Esophagus muscularis mucosa (tissue), 4 donors: ENCODE measurements around the gene KRTAP4-7. TPM values are rescaled to one million over a fixed set of nuclear protein-coding genes. Genes with fewer than 3 reads are reported as not detected.
"Not testable (repeated sequence)": the region's sequence is repeated elsewhere in the genome, so short reads cannot be mapped to it uniquely, and the experiment has no call there.

Experiments
- DNase-seq: peaks from one replicate; pipeline ENCODE4 v3.0.0-alpha.2; 2017; ENCODE audit errors: extremely low spot score
- H3K27ac ChIP-seq, 4 donors: fragments of 200-600 bp; sonication (generic); replicated peaks in 1 of 4; 1 replicate in 3 of 4; 2 replicates in 1 of 4; pipeline ENCODE4 v1.5.1; 2016 to 2019; ENCODE audit warnings: mild to moderate bottlenecking in 1 of 4
- H3K27me3 ChIP-seq, 4 donors: fragments of 200-600 bp; sonication (generic); one replicate each; pipeline versions ENCODE4 v1.5.1 to v1.6.0; 2016 to 2019
- H3K36me3 ChIP-seq, 4 donors: fragments of 200-600 bp; sonication (generic); one replicate each; pipeline ENCODE4 v1.5.1; 2016 to 2019
- H3K4me1 ChIP-seq, 4 donors: fragments of 200-600 bp; sonication (generic); one replicate each; pipeline ENCODE4 v1.5.1; 2016 to 2019
- H3K4me3 ChIP-seq, 4 donors: fragments of 200-600 bp; sonication (generic); 1 replicate in 2 of 4; 2 replicates in 2 of 4; pipeline ENCODE4 v1.5.1; 2016 to 2019; ENCODE audit warnings: mild to moderate bottlenecking in 4 of 4, moderate library complexity in 1 of 4
- H3K9me3 ChIP-seq, 4 donors: fragments of 200-600 bp; sonication (generic); 1 replicate in 3 of 4; 2 replicates in 1 of 4; pipeline ENCODE4 v1.5.1; 2016 to 2019
- CTCF ChIP-seq, 3 experiments: fragments of 200-600 bp in 2 of 3; fragments of 450-650 bp in 1 of 3; sonication (generic) in 2 of 3; IDR thresholded peaks; one replicate each; pipeline ENCODE4 v1.5.1; 2017 to 2019; ENCODE audit warnings: antibody characterized with exemption in 3 of 3, mild to moderate bottlenecking in 2 of 3, moderate library complexity in 1 of 3
- EP300 ChIP-seq: sonication (generic); formaldehyde crosslinking; IDR thresholded peaks from one replicate; pipeline ENCODE4 v1.6.1; 2017; ENCODE audit warnings: antibody characterized with exemption
- POLR2A ChIP-seq: fragments of 450-650 bp; IDR thresholded peaks from one replicate; pipeline ENCODE4 v1.6.1; 2017; ENCODE audit warnings: antibody characterized with exemption, moderate library complexity, mild to moderate bottlenecking, low read depth
- POLR2AphosphoS5 ChIP-seq, 2 donors: sonication (generic); formaldehyde crosslinking; IDR thresholded peaks; one replicate each; pipeline ENCODE4 v1.6.1; 2017; ENCODE audit warnings: antibody characterized with exemption in 2 of 2
- WGBS: methylation state at CpG from one replicate; pipeline ENCODE4 v1.1.5; 2018; 5-methylcytosine and 5-hydroxymethylcytosine counted together
- intact Hi-C: fragments of 100-400 bp; cut with DNase I; formaldehyde crosslinking; loops from one replicate; pipeline ENCODE4 v1.15.1; 2023
- total RNA-seq, 4 donors: library from RNA; depleted of rRNA; stranded (reverse); fragments of >200 nt; gene quantifications; one replicate each; pipeline versions ENCODE4 v1.1.0 to v1.2.1, GENCODE V29; 2016

KRTAP4-7 gene
- total RNA-seq, 4 donors from 2014 or later, result not detected

- no peak for TF ChIP-seq EP300
- no peak for TF ChIP-seq CTCF (IDR thresholded peaks at IDR 0.05)
- no peak for TF ChIP-seq POLR2AphosphoS5 (IDR thresholded peaks at IDR 0.05)
- no peak for TF ChIP-seq POLR2A
- DNase-seq, result no peak
- Histone ChIP-seq H3K27ac (no peak overlapping the region), H3K9me3 (no peaks in the 10 kb centered on the region), H3K4me3 (no peak overlapping the region), H3K4me1 (no peaks in the 10 kb centered on the region), H3K36me3 (no peaks in the 10 kb centered on the region), H3K27me3 (peaks cover 0 to 24% (median 0%) of the 10 kb centered on the region in 4 donors)
- intact Hi-C loops, result no loop called here
- WGBS, result 66% methylated on average over 5 of the region's 5 CpGs
Measured at GRCh38 chr17:41116297-41116696, 32.3 kb downstream of the KRTAP4-7 start.

DNA sequence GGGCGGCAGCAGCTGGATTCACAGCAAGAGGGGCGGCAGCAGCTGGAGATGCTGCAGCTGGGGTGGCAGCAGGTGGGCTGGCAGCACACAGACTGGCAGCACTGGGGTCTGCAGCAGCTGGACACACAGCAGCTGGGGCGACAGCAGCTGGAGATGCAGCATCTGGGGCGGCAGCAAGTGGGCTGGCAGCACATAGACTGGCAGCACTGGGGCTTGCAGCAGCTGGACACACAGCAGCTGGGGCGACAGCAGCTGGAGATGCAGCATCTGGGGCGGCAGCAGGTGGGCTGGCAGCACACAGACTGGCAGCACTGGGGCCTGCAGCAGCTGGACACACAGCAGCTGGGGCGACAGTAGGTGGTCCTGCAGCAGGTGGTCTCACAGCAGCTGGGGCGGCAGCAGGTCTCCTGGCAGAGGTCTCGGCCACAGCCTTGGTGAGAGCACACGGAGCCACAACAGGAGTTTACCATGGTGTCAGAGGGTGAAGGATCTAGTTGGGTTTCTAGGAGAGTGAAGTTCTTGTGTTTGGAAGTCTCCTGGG is 34.0 kb downstream of the KRTAP4-7 start, which contains the start of gene KRTAP4-11:
TSS of gene KRTAP4-11 (minus strand) at position 528 of the 541 bp plus-strand sequence. CDS start at position 470, 58 bp downstream.
- H3K4me3 ChIP-seq, DNase-seq, H3K9me3 ChIP-seq, H3K4me1 ChIP-seq, H3K27ac ChIP-seq, H3K36me3 ChIP-seq, intact Hi-C loops: not testable (repeated sequence)
- peaks cover 0 to 24% (median 0%) of the 10 kb centered on the region in 4 donors for H3K27me3 ChIP-seq
- WGBS, result 68% methylated on average over 5 of the region's 10 CpGs

- H3K27ac ChIP-seq, result no peak overlapping the region
- no peak for DNase-seq
- peaks cover 0 to 29% (median 0%) of the 10 kb centered on the region in 4 donors for H3K27me3 ChIP-seq
- H3K9me3 ChIP-seq, result no peaks in the 10 kb centered on the region
- no peak for TF ChIP-seq POLR2A
- no peak for TF ChIP-seq CTCF (IDR thresholded peaks at IDR 0.05)
- no peak for TF ChIP-seq EP300
- no peak for TF ChIP-seq POLR2AphosphoS5 (IDR thresholded peaks at IDR 0.05)
- H3K36me3 ChIP-seq, result no peaks in the 10 kb centered on the region
- H3K4me1 ChIP-seq, result no peaks in the 10 kb centered on the region
- intact Hi-C loops, result no loop called here
- H3K4me3 ChIP-seq, result no peak overlapping the region
- 84% methylated on average over 4 of the region's 4 CpGs for WGBS
Measured at GRCh38 chr17:41118721-41119120, 34.8 kb downstream of the KRTAP4-7 start.

DNA sequence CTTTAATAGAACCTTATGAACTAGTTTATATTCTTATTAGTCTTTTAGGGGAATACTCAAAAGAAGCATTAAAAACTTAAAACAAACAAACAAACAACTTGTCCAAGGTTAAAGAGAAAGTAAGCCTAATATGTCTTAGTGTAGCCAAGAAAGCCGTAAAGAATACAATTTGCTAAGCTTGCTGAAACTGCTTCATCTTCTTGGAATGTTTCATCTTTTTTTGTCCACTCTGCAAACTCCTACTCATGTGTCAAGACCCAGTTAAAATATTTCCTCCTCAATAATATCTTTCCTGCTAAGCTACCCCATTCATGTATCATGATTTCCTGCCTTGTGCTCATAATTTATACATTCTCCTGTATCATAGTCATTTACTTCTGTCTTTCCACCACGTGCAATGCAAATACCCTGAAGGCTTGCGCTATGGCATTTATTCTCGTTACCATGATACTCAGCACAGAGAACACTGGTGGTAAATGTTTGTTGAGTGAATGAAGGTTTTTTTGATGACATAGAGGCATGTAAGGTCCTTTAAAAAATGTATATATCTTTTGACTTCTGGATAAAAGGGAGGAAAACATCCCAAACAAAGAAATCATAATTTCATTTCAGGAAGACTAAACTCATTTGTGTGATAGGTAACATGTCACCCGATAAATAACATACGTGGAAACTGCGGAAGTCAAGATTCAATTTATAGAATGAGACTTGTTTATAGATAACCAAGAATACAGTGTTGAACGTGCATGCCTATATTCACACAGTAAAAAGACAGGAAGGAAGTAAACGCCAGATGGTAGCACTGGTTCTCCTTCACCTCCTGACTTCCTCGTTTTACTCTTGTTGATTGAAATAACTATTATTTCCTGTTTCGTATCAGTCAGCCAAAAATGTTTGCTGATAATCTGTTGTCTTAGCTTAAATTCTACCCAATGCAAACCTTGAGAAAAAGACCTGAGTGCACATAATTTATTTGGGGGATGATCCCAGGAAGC is 36.0 kb downstream of the KRTAP4-7 start:
- H3K36me3 ChIP-seq, H3K27ac ChIP-seq, DNase-seq, intact Hi-C loops, H3K4me3 ChIP-seq, H3K9me3 ChIP-seq, H3K4me1 ChIP-seq: not testable (repeated sequence)
- 62% methylated on average over 11 of the region's 11 CpGs for WGBS
- peaks cover 0 to 33% (median 0%) of the 10 kb centered on the region in 4 donors for H3K27me3 ChIP-seq

DNA sequence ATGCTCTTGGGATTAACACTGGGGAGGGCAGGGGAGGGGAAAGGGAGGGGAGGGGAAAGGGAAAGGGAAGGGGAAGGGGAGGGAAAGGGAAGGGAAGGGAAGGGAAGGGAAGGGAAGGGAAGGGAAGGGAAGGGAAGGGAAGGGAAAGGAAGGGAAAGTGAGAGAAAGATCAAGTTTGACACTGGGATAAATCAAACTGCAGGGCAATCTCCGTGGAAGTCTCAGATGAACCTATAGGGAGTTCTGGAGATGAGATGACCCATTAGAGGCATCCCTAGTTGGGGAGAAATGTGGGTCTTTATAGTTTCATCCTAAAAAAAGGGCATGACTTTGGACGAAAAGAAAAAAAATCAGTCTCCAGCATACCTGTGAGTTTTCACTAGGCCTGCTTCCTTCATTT is 37.8 kb downstream of the KRTAP4-7 start:
- no peaks in the 10 kb centered on the region for H3K4me1 ChIP-seq
- WGBS, result 89% methylated on average over 2 of the region's 2 CpGs
- no peaks in the 10 kb centered on the region for H3K36me3 ChIP-seq
- H3K4me3 ChIP-seq, result no peak overlapping the region
- H3K9me3 ChIP-seq, result no peaks in the 10 kb centered on the region
- H3K27ac ChIP-seq, result no peak overlapping the region
- H3K27me3 ChIP-seq, result peaks cover 0 to 18% (median 0%) of the 10 kb centered on the region in 4 donors
- no peak for DNase-seq
- intact Hi-C loops, result no loop called here
- TF ChIP-seq POLR2AphosphoS5 (IDR thresholded peaks at IDR 0.05), result no peak
- TF ChIP-seq CTCF (IDR thresholded peaks at IDR 0.05), result no peak
- no peak for TF ChIP-seq POLR2A
- TF ChIP-seq EP300, result no peak

GRCh38 chr17:41123292-41123990 is 39.5 kb downstream of the KRTAP4-7 start:
- H3K27ac ChIP-seq, H3K9me3 ChIP-seq, H3K4me1 ChIP-seq, intact Hi-C loops, H3K4me3 ChIP-seq, H3K36me3 ChIP-seq, H3K27me3 ChIP-seq, DNase-seq: not testable (repeated sequence)
- 69% methylated on average over 8 of the region's 12 CpGs for WGBS

GRCh38 chr17:41123991-41124371 is 40.0 kb downstream of the KRTAP4-7 start, which contains the start of gene KRTAP4-12:
Gene KRTAP4-12 (minus strand): TSS chr17:41124182. CDS start chr17:41124122, 60 bp downstream.
- H3K27ac ChIP-seq, intact Hi-C loops, H3K9me3 ChIP-seq, DNase-seq, H3K36me3 ChIP-seq, H3K4me3 ChIP-seq, H3K27me3 ChIP-seq, H3K4me1 ChIP-seq: not testable (repeated sequence)
- 82% methylated on average over 2 of the region's 3 CpGs for WGBS
